HUES48 (cell line): ENCODE measurements around the gene CD2AP.
A peak's percentile ranks its signal among the peaks of the same experiment; 100 is the strongest.
"Not testable (repeated sequence)": the region's sequence is repeated elsewhere in the genome, so short reads cannot be mapped to it uniquely, and the experiment has no call there.

ENCODE experiments used
- H3K27ac ChIP-seq: one replicate; pipeline ENCODE4 v1.7.0; 2013; ENCODE audit warnings: low read depth, low read length, inconsistent platforms
- H3K27me3 ChIP-seq: 2 replicates; pipeline ENCODE4 v1.6.1; 2013; ENCODE audit warnings: mild to moderate bottlenecking, low read length; ENCODE audit not compliant: control insufficient read depth, insufficient read depth
- H3K36me3 ChIP-seq: 2 replicates; pipeline ENCODE4 v1.6.1; 2013; ENCODE audit warnings: low read length; ENCODE audit not compliant: control insufficient read depth, insufficient read depth
- H3K4me1 ChIP-seq: 2 replicates; pipeline ENCODE4 v1.6.1; 2013; ENCODE audit warnings: mild to moderate bottlenecking, low read length; ENCODE audit not compliant: control insufficient read depth, insufficient read depth
- H3K4me3 ChIP-seq: 2 replicates; pipeline ENCODE4 v1.5.1; 2013; ENCODE audit warnings: mild to moderate bottlenecking, low read depth, low read length
- H3K9ac ChIP-seq: 2 replicates; pipeline ENCODE4 v1.6.1; 2013; ENCODE audit warnings: mild to moderate bottlenecking, low read depth, low read length, moderate library complexity
- H3K9me3 ChIP-seq: 2 replicates; pipeline ENCODE4 v1.6.1; 2013; ENCODE audit warnings: low read length; ENCODE audit not compliant: control insufficient read depth, insufficient read depth

Gene CD2AP

GRCh38 chr6:47634210-47635047 is 156.8 kb downstream of the CD2AP start:
- Histone ChIP-seq H3K36me3 (no peaks in the 10 kb centered on the region), H3K9me3 (no peaks in the 10 kb centered on the region), H3K27me3 (no peaks in the 10 kb centered on the region), H3K27ac (no peak overlapping the region), H3K4me1 (peaks cover 11% of the 10 kb centered on the region), H3K9ac (no peak overlapping the region), H3K4me3 (no peak overlapping the region)

GRCh38 chr6:47646689-47647088 is 169.1 kb downstream of the CD2AP start:
- Histone ChIP-seq H3K9ac (no peak overlapping the region), H3K4me3 (no peak overlapping the region), H3K27ac (no peak overlapping the region)

GRCh38 chr6:47647188-47647587 is 169.6 kb downstream of the CD2AP start:
- no peak overlapping the region for H3K27ac ChIP-seq
- no peaks in the 10 kb centered on the region for H3K36me3 ChIP-seq
- no peak overlapping the region for H3K9ac ChIP-seq
- peaks cover 9% of the 10 kb centered on the region for H3K4me1 ChIP-seq
- no peak overlapping the region for H3K4me3 ChIP-seq
- no peaks in the 10 kb centered on the region for H3K9me3 ChIP-seq
- no peaks in the 10 kb centered on the region for H3K27me3 ChIP-seq

More at GRCh38 chr6:47646689-47647088, 169.1 kb downstream of the CD2AP start:
- Histone ChIP-seq H3K9me3 (no peaks in the 10 kb centered on the region), H3K36me3 (no peaks in the 10 kb centered on the region), H3K27me3 (no peaks in the 10 kb centered on the region), H3K4me1 (peaks cover 9% of the 10 kb centered on the region)

GRCh38 chr6:47647626-47648025 is 170.0 kb downstream of the CD2AP start:
- not testable (repeated sequence) for H3K4me1 ChIP-seq, H3K4me3 ChIP-seq, H3K27ac ChIP-seq, H3K27me3 ChIP-seq, H3K9me3 ChIP-seq, H3K36me3 ChIP-seq, H3K9ac ChIP-seq

- no peak overlapping the region for H3K27ac ChIP-seq
Measured at GRCh38 chr6:47648031-47648430, 170.4 kb downstream of the CD2AP start.

GRCh38 chr6:47650553-47651432 is 173.2 kb downstream of the CD2AP start:
- no peak overlapping the region for H3K27ac ChIP-seq
- H3K9ac ChIP-seq: no peak overlapping the region

More at GRCh38 chr6:47648031-47648430, 170.4 kb downstream of the CD2AP start:
- H3K9ac ChIP-seq: no peak overlapping the region
- H3K4me1 ChIP-seq: peaks cover 9% of the 10 kb centered on the region
- no peaks in the 10 kb centered on the region for H3K9me3 ChIP-seq
- H3K36me3 ChIP-seq: no peaks in the 10 kb centered on the region
- no peak overlapping the region for H3K4me3 ChIP-seq
- H3K27me3 ChIP-seq: no peaks in the 10 kb centered on the region

GRCh38 chr6:47651505-47651944 is 173.9 kb downstream of the CD2AP start:
- Histone ChIP-seq H3K9ac (no peak overlapping the region), H3K4me1 (peaks cover 16% of the 10 kb centered on the region), H3K9me3 (no peaks in the 10 kb centered on the region), H3K36me3 (no peaks in the 10 kb centered on the region), H3K27ac (no peak overlapping the region), H3K4me3 (no peak overlapping the region), H3K27me3 (no peaks in the 10 kb centered on the region)

More at GRCh38 chr6:47650553-47651432, 173.2 kb downstream of the CD2AP start:
- H3K36me3 ChIP-seq: no peaks in the 10 kb centered on the region
- H3K9me3 ChIP-seq: no peaks in the 10 kb centered on the region
- H3K4me3 ChIP-seq: no peak overlapping the region
- H3K4me1 ChIP-seq: peaks cover 9% of the 10 kb centered on the region
- H3K27me3 ChIP-seq: no peaks in the 10 kb centered on the region

GRCh38 chr6:47653706-47654105 is 176.1 kb downstream of the CD2AP start:
- Histone ChIP-seq H3K9me3 (no peaks in the 10 kb centered on the region), H3K36me3 (no peaks in the 10 kb centered on the region), H3K27ac (no peak overlapping the region), H3K9ac (no peak overlapping the region), H3K4me3 (no peak overlapping the region), H3K4me1 (peaks cover 16% of the 10 kb centered on the region), H3K27me3 (no peaks in the 10 kb centered on the region)

- Histone ChIP-seq H3K4me3 (no peak overlapping the region), H3K36me3 (no peaks in the 10 kb centered on the region), H3K9ac (no peak overlapping the region), H3K27me3 (no peaks in the 10 kb centered on the region), H3K4me1 (peaks cover 16% of the 10 kb centered on the region), H3K9me3 (no peaks in the 10 kb centered on the region), H3K27ac (no peak overlapping the region)
Measured at GRCh38 chr6:47654255-47654654, 176.7 kb downstream of the CD2AP start.

GRCh38 chr6:47655719-47656595 is 178.4 kb downstream of the CD2AP start:
- peaks cover 13% of the 10 kb centered on the region for H3K4me1 ChIP-seq
- H3K36me3 ChIP-seq: no peaks in the 10 kb centered on the region
- H3K9me3 ChIP-seq: no peaks in the 10 kb centered on the region
- H3K9ac ChIP-seq: no peak overlapping the region
- H3K27ac ChIP-seq: peak overlapping the region; percentile 73
- H3K27me3 ChIP-seq: no peaks in the 10 kb centered on the region
- H3K4me3 ChIP-seq: no peak overlapping the region
